Ectodermal cell (in vitro differentiated cells): Measurements from ENCODE around the gene METTL26.

Experiments used
- H3K27ac ChIP-seq: 2 replicates; pipeline ENCODE4 v1.7.0; 2013; ENCODE audit warnings: mild to moderate bottlenecking, low read depth, low read length; ENCODE audit not compliant: insufficient read depth, poor library complexity, severe bottlenecking
- H3K27me3 ChIP-seq: 2 replicates; pipeline ENCODE4 v1.7.0; 2013; ENCODE audit warnings: mild to moderate bottlenecking, low read length; ENCODE audit not compliant: insufficient read depth, control insufficient read depth, poor library complexity, severe bottlenecking
- H3K36me3 ChIP-seq: one replicate; pipeline ENCODE4 v1.7.0; 2013; ENCODE audit warnings: low read length; ENCODE audit not compliant: control insufficient read depth, insufficient read depth
- H3K4me1 ChIP-seq: one replicate; pipeline ENCODE4 v1.7.0; 2013; ENCODE audit warnings: low read length; ENCODE audit not compliant: control insufficient read depth, insufficient read depth
- H3K4me3 ChIP-seq: 2 replicates; pipeline ENCODE4 v1.7.0; 2013; ENCODE audit warnings: low read depth, low read length, control low read depth; ENCODE audit not compliant: insufficient read depth
- H3K9me3 ChIP-seq: 2 replicates; pipeline ENCODE4 v1.7.0; 2013; ENCODE audit warnings: mild to moderate bottlenecking, low read length, moderate library complexity; ENCODE audit not compliant: control insufficient read depth
- WGBS, 2 experiments: methylation state at CpG; one replicate each; pipeline ENCODE4 v1.1.7; 2013; ENCODE audit warnings: missing lambda C conversion rate in 2 of 2; 5-methylcytosine and 5-hydroxymethylcytosine counted together

Gene METTL26

GRCh38 chr16:679814-680624, 43.9 kb upstream of the METTL26 start, which contains the start of gene STUB1:
Gene STUB1 (plus strand): TSS chr16:680410. CDS start chr16:680526, 116 bp downstream.
- Histone ChIP-seq H3K36me3 (peaks cover 15% of the 10 kb centered on the region), H3K4me3 (peak within 1 kb of the TSS; percentile 77), H3K9me3 (no peaks in the 10 kb centered on the region), H3K27me3 (peaks cover 12% of the 10 kb centered on the region), H3K4me1 (peaks cover 14% of the 10 kb centered on the region), H3K27ac (peak within 1 kb of the TSS; percentile 60)
- 0% methylated on average over 87 to 91 of the region's 91 CpGs for WGBS, 2 experiments

- peaks cover 21% of the 10 kb centered on the region for H3K4me1 ChIP-seq
- no peaks in the 10 kb centered on the region for H3K9me3 ChIP-seq
- H3K36me3 ChIP-seq, result peaks cover 15% of the 10 kb centered on the region
- WGBS, 2 experiments, result 32 to 34% methylated on average over 50 to 52 of the region's 52 CpGs
- peak overlapping the region; percentile 42 for H3K4me3 ChIP-seq
- H3K27ac ChIP-seq, result no peak overlapping the region
- H3K27me3 ChIP-seq, result peaks cover 12% of the 10 kb centered on the region
Measured at GRCh38 chr16:678858-679813, 43.0 kb upstream of the METTL26 start.

- Histone ChIP-seq H3K4me3 (no peak overlapping the region), H3K36me3 (peaks cover 15% of the 10 kb centered on the region), H3K4me1 (peaks cover 20% of the 10 kb centered on the region), H3K9me3 (no peaks in the 10 kb centered on the region), H3K27ac (no peak overlapping the region), H3K27me3 (peaks cover 12% of the 10 kb centered on the region)
- 94 to 95% methylated on average over 21 of the region's 21 CpGs for WGBS, 2 experiments
Measured at GRCh38 chr16:678209-678857, 42.2 kb upstream of the METTL26 start.

GRCh38 chr16:677316-678190, 41.4 kb upstream of the METTL26 start:
- no peak overlapping the region for H3K27ac ChIP-seq
- no peak overlapping the region for H3K4me3 ChIP-seq
- peaks cover 16% of the 10 kb centered on the region for H3K36me3 ChIP-seq
- H3K4me1 ChIP-seq, result peaks cover 14% of the 10 kb centered on the region
- WGBS, 2 experiments, result 91 to 92% methylated on average over 57 of the region's 57 CpGs
- peaks cover 12% of the 10 kb centered on the region for H3K27me3 ChIP-seq
- H3K9me3 ChIP-seq, result no peaks in the 10 kb centered on the region

GRCh38 chr16:676913-677312, 40.8 kb upstream of the METTL26 start:
- 93 to 94% methylated on average over 23 of the region's 23 CpGs for WGBS, 2 experiments

GRCh38 chr16:676565-676902, 40.4 kb upstream of the METTL26 start:
- no peaks in the 10 kb centered on the region for H3K9me3 ChIP-seq
- WGBS, 2 experiments, result 95 to 96% methylated on average over 21 of the region's 21 CpGs
- peaks cover 15% of the 10 kb centered on the region for H3K36me3 ChIP-seq

More at GRCh38 chr16:676913-677312, 40.8 kb upstream of the METTL26 start:
- H3K4me1 ChIP-seq, result peaks cover 14% of the 10 kb centered on the region
- H3K36me3 ChIP-seq, result peaks cover 15% of the 10 kb centered on the region
- no peak overlapping the region for H3K4me3 ChIP-seq
- no peaks in the 10 kb centered on the region for H3K9me3 ChIP-seq
- no peak overlapping the region for H3K27ac ChIP-seq
- peaks cover 12% of the 10 kb centered on the region for H3K27me3 ChIP-seq

GRCh38 chr16:675884-676564, 39.9 kb upstream of the METTL26 start:
- Histone ChIP-seq H3K4me3 (peak overlapping the region; percentile 26), H3K9me3 (no peaks in the 10 kb centered on the region), H3K36me3 (peaks cover 18% of the 10 kb centered on the region), H3K27me3 (peaks cover 12% of the 10 kb centered on the region), H3K27ac (no peak overlapping the region), H3K4me1 (peaks cover 9% of the 10 kb centered on the region)
- 64 to 67% methylated on average over 24 to 25 of the region's 25 CpGs for WGBS, 2 experiments

More at GRCh38 chr16:676565-676902, 40.4 kb upstream of the METTL26 start:
- peaks cover 12% of the 10 kb centered on the region for H3K27me3 ChIP-seq
- H3K4me3 ChIP-seq, result no peak overlapping the region
- H3K4me1 ChIP-seq, result peaks cover 14% of the 10 kb centered on the region
- H3K27ac ChIP-seq, result no peak overlapping the region

GRCh38 chr16:674968-675883, 39.1 kb upstream of the METTL26 start, which contains the start of gene RHBDL1:
Gene RHBDL1 (plus strand): TSS chr16:675671. CDS start chr16:675791, 120 bp downstream.
- Histone ChIP-seq H3K27me3 (peaks cover 12% of the 10 kb centered on the region), H3K4me1 (peaks cover 8% of the 10 kb centered on the region), H3K9me3 (no peaks in the 10 kb centered on the region), H3K27ac (no peak within 1 kb of the TSS), H3K36me3 (peaks cover 26% of the 10 kb centered on the region), H3K4me3 (peak within 1 kb of the TSS; percentile 26)
- WGBS, 2 experiments, result 5% methylated on average over 73 of the region's 73 CpGs
